ENCODE measurements around the gene ULBP2. TPM values are rescaled to one million over a fixed set of nuclear protein-coding genes. Genes with fewer than 3 reads are reported as not detected.

The ULBP2 gene
- polyA plus RNA-seq, 1 donor (not counting 4 experiments of a cell fraction or from before 2014, with no cell fraction given): 11.8 TPM

GRCh38 chr6:149933036-149933435 is 8.8 kb upstream of the ULBP2 start:
- FAIRE-seq: no peak
- dilution Hi-C loops (cut with MboI; ENCODE audit: extremely low pct_ligation_motif_present, low sequenced_read_pairs): no loop called here
- Histone ChIP-seq H3K36me3 (ENCODE audit: control insufficient read depth in 2 of 2, extremely low read depth in 1 of 2, insufficient read depth in 2 of 2, low read length in 2 of 2) (no peaks in the 10 kb centered on the region), H3K4me3 (ENCODE audit: control insufficient read depth in 2 of 3, extremely low read depth in 1 of 3, insufficient read depth in 2 of 3, low read depth in 1 of 3, low read length in 3 of 3) (no peak overlapping the region), H3K9ac (ENCODE audit: control insufficient read depth, extremely low read depth, insufficient read depth, low read length) (no peak overlapping the region), H3K27me3 (ENCODE audit: control insufficient read depth, extremely low read depth, insufficient read depth, low read length) (peaks cover 15% of the 10 kb centered on the region), H2AFZ (ENCODE audit: control insufficient read depth, low read length) (no peak overlapping the region), H4K20me1 (ENCODE audit: control insufficient read depth, extremely low read depth, insufficient read depth, low read length) (no peaks in the 10 kb centered on the region), H3K79me2 (ENCODE audit: control insufficient read depth, insufficient read depth, low read length) (no peaks in the 10 kb centered on the region), H3K27ac (ENCODE audit: control insufficient read depth, insufficient read depth, low read length) (no peak overlapping the region), H3K4me2 (ENCODE audit: control insufficient read depth, extremely low read depth, insufficient read depth, low read depth, low read length) (no peak overlapping the region), H3K4me1 (ENCODE audit: control insufficient read depth, extremely low read depth, insufficient read depth, low read length) (no peaks in the 10 kb centered on the region), H3K9me1 (ENCODE audit: control insufficient read depth, extremely low read depth, insufficient read depth, low read length) (no peaks in the 10 kb centered on the region), H3K9me3 (ENCODE audit: control insufficient read depth, low read depth, low read length) (no peaks in the 10 kb centered on the region)
- DNase-seq (ENCODE audit: low read depth, low spot score): no peak
- no peak for TF ChIP-seq EZH2 (IDR thresholded peaks at IDR 0.05; ENCODE audit: low read length)
- no peak for TF ChIP-seq CTCF (optimal IDR thresholded peaks at IDR 0.05 in 1 of 3, IDR thresholded peaks at IDR 0.05 in 1 of 3, conservative IDR thresholded peaks at IDR 0.05 in 1 of 3; ENCODE audit: extremely low read depth in 1 of 3, insufficient read depth in 2 of 3, low read length in 3 of 3)

GRCh38 chr6:149933461-149933860 is 8.4 kb upstream of the ULBP2 start:
- DNase-seq (ENCODE audit: low read depth, low spot score): no peak
- dilution Hi-C loops (cut with MboI; ENCODE audit: extremely low pct_ligation_motif_present, low sequenced_read_pairs): no loop called here
- H3K27me3 ChIP-seq (ENCODE audit: control insufficient read depth, extremely low read depth, insufficient read depth, low read length): peaks cover 18% of the 10 kb centered on the region
- H3K36me3 ChIP-seq (ENCODE audit: control insufficient read depth in 2 of 2, extremely low read depth in 1 of 2, insufficient read depth in 2 of 2, low read length in 2 of 2): no peaks in the 10 kb centered on the region
- H3K4me3 ChIP-seq (ENCODE audit: control insufficient read depth in 2 of 3, extremely low read depth in 1 of 3, insufficient read depth in 2 of 3, low read depth in 1 of 3, low read length in 3 of 3): no peak overlapping the region
- H3K4me2 ChIP-seq (ENCODE audit: control insufficient read depth, extremely low read depth, insufficient read depth, low read depth, low read length): no peak overlapping the region
- no peaks in the 10 kb centered on the region for H3K79me2 ChIP-seq (ENCODE audit: control insufficient read depth, insufficient read depth, low read length)
- no peaks in the 10 kb centered on the region for H4K20me1 ChIP-seq (ENCODE audit: control insufficient read depth, extremely low read depth, insufficient read depth, low read length)
- H3K9me3 ChIP-seq (ENCODE audit: control insufficient read depth, low read depth, low read length): no peaks in the 10 kb centered on the region
- peaks cover 3% of the 10 kb centered on the region for H3K4me1 ChIP-seq (ENCODE audit: control insufficient read depth, extremely low read depth, insufficient read depth, low read length)
- no peaks in the 10 kb centered on the region for H3K9me1 ChIP-seq (ENCODE audit: control insufficient read depth, extremely low read depth, insufficient read depth, low read length)
- no peak for FAIRE-seq
- H3K9ac ChIP-seq (ENCODE audit: control insufficient read depth, extremely low read depth, insufficient read depth, low read length): no peak overlapping the region
- H2AFZ ChIP-seq (ENCODE audit: control insufficient read depth, low read length): no peak overlapping the region
- TF ChIP-seq EZH2 (IDR thresholded peaks at IDR 0.05; ENCODE audit: low read length) (no peak), CTCF (optimal IDR thresholded peaks at IDR 0.05 in 1 of 3, IDR thresholded peaks at IDR 0.05 in 1 of 3, conservative IDR thresholded peaks at IDR 0.05 in 1 of 3; ENCODE audit: extremely low read depth in 1 of 3, insufficient read depth in 2 of 3, low read length in 3 of 3) (no peak)
- no peak overlapping the region for H3K27ac ChIP-seq (ENCODE audit: control insufficient read depth, insufficient read depth, low read length)

Data from keratinocyte (primary cell).